ENCODE measurements around the gene MED31.
"Not testable (repeated sequence)": the region's sequence is repeated elsewhere in the genome, so short reads cannot be mapped to it uniquely, and the experiment has no call there.

MED31 gene

DNA sequence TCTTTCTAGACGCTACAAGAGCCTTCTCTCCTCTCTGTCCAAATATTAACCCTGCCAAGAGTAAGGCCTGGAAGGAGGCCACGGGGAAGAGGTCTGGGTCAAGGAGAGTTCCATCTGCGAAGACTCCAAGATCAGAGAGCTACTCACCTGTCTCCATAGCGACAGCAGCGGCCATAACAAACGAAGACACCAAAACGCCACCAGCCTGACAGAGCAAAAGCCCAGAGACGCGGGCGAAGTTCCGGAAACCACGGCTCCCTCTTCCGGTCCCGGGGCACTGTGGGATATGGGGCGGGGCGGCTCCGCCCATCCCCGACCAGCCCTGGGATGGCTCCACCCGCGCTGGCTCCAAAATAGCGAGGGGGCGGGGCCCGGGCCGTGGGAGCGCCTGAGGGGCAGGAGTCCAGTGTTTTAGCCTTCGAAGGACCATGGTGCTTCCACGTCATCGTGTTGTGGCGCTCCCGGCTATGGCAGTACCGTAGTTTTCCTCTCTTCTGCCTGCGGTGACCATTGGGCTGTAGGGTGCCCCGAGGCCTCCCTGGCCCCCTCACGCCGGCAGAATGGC, at the start of gene MED31, which contains the start of gene C17orf100:
Gene MED31 (minus strand): TSS at position 252 of the 565 bp plus-strand sequence. CDS start 77 bp downstream, at position 175.
Gene C17orf100 (plus strand): TSS at position 409 of the 565 bp plus-strand sequence. CDS start 152 bp downstream, at position 561.
- DNase-seq = peak; percentile 34

GRCh38 chr17:6700948-6701307, 49.5 kb upstream of the MED31 start:
- no peak for DNase-seq

GRCh38 chr17:6699997-6700947, 48.9 kb upstream of the MED31 start:
- DNase-seq = no peak

- DNase-seq = no peak
These were observed 46.6 kb upstream of the MED31 start for GRCh38 chr17:6698004-6698403.

- DNase-seq = no peak
These were observed 45.5 kb upstream of the MED31 start for GRCh38 chr17:6696906-6697305.

DNA sequence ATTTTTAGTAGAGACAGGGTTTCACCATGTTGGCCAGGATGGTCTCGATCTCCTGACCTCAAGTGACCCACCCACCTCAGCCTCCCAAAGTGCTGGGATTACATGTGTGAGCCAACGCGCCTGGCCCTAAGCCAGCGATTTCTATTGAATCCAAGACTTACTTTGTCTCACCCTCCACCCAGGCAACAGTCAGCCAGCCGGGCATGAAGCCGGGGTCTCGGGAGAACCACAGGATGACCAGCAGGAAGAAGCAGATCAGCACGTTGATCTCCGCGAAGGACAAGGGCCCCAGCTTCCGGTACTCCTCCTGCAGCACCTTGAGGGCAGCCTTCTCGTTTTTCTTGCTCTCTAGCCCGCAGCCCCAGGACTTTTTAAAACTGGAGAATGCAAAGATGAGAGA, 44.2 kb upstream of the MED31 start:
- no peak for DNase-seq

DNA sequence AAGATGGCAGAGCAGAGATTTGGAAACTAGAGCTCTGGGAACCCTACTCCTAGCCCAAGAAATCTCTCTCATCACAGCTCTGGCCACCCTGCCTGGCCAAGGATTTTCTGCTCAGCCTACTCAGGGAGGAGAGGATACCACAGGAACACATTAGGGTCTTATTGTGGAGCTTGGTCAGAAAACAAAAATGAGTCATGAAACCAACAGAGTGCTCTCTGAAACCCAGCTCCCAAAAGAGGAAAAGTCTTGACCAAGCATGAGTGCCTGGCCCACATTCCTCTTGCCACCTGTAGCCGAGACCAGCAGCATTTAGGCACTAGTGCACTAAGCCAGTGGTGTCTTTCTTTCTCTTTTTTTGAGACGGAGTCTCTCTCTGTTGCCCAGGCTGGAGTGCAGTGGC, 43.6 kb upstream of the MED31 start:
- no peak for DNase-seq

- not testable (repeated sequence) for DNase-seq
These were observed 40.6 kb upstream of the MED31 start for GRCh38 chr17:6691958-6692357.

DNA sequence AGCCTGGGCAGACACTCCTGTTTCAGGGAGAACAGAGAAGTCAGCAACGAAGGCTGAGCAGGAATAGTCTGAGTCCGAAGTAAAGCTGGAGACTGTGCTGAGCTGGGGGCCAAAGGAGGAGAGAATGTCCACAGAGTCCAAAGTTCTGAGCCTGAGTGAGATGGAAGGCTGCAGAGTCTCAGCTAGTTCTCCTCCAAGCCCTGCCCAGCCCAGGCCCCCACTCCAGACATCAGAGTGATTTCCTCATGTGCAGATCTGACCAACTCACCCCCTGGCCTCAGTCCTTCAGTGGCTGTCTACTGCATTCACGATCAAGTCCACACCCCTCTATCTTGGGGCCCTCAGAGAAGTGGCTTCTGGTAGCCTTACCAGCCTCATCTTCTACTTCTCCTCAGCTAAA, 40.1 kb upstream of the MED31 start:
- DNase-seq = no peak

DNA sequence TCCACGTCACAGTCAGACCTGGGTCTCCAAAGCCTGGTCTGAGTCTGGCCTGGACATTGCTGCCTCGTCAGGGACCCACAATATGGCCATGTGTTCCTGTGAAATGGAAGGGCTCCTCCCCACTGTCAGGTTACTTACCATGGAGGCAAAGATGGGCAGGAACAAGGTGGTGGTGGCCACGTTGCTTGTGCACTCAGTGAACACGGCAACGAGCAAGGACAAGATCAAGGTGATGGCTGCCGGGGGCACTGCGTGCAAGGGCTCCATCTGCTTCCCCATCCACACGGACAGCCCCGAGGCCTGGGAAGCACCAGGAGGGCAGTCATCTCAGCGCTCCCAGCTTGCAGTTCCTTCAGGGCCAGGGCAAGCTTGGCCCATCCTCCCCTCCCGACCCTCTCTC, 39.2 kb upstream of the MED31 start:
- DNase-seq = no peak

GRCh38 chr17:6688944-6689343, 37.5 kb upstream of the MED31 start:
- DNase-seq = no peak

GRCh38 chr17:6686026-6686425, 34.6 kb upstream of the MED31 start:
- no peak for DNase-seq

DNA sequence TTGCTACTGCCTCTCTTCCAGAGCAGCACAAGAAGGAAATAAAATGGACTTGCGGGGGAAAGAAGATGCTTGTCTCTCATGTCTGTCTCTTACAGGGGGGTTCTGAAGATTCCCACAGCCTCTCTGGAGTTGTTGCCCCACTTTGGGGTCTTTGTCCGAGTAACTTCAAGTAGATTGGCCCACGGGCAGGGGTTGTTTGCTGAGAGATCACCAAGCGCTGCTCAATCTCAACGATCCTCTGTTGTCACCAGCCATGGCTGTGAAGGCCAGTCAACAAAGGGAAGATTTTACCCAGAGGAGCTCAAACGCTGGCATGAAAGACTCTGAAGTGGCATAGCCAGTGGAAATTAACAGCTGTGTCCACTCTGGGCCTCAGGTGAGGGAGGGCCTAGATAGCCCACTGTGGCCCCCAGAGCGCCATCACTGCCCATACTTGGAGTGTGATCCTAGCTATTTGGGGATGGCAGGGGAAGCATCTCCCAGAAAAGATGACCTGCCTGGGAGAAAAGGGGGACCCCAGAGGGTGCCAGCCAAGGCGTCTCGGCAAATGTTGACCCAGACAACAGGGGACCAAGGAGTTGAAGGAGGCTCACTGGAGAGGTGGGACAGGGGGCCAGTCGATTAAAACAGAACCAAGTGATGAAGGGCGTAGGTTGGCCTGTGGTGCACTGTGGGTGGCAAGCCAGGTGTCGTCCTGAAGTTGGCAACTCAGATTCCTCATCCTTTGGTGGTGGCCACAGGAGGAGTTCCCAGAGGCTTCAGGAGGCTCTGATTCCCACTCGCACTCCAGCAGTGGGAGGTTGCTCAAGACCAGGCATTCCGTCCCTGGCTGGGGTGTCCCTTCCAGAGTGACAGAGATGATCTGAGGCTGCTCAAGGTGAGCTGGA, 33.7 kb upstream of the MED31 start:
- DNase-seq = no peak

GRCh38 chr17:6684460-6684783, 33.0 kb upstream of the MED31 start:
- DNase-seq = no peak

DNA sequence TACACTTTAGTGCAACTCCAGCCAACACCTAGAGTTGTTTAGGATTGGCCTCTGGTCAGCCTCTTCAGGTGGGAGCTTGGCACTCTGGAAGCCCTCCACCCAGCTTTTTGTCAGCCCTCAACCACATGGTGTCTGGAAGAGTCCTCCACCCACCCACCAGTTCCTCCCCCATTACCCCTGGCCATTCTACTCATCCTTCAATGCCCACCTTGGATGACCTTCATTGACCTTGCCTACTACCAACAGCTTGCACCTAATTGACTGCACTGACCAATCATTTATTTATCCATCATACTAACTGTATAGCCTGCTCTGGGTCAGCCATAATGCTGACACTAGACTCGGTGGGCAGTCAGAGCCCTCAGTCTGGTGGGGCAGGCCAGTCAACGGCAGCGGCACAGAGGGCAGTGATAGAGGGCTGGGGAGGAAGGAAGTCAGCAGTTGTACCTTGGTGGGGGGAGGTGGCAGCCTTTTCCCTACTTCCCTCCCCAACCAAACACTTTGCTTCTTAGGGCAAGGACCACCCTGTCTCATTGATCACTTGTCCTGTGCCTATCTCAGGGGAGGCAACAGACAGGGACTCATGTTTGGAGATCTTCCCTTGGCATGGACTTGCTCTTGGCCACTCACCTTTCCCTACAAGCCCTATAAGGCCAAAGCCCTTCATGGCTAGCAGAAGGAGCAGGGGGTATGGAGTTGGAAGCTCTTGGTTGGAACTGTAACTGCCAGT, 32.5 kb upstream of the MED31 start:
- DNase-seq = no peak

DNA sequence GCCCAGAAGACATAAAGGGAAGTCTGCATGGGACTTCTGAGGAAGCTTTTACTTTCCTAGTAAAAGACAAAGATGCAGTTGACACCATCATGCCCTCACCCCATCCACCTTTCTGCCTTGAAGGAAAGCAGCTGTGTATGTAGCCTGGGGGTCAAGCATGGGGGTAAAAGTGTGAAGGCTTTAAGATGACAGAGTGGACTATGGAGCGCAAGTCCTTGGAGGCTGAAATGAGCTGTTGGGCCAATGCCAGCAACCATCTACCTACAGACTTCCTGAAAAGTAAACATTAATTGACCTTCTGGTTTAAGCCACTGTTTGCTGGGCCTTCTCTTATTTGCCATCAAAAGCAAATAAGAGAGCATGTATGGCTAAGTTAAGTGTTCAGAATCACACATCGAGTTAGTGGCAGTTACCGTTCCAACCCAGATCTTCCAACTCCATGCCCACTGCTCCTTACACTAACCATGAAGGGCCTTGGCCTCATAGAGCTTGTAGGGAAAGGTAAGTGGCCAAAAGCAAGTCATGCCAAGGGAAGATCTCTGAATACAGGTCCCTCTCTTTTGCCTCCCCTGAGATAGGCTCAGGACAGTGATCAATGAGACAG, 31.8 kb upstream of the MED31 start:
- no peak for DNase-seq

- no peak for DNase-seq
These were observed 30.9 kb upstream of the MED31 start for GRCh38 chr17:6682339-6682738.

DNA sequence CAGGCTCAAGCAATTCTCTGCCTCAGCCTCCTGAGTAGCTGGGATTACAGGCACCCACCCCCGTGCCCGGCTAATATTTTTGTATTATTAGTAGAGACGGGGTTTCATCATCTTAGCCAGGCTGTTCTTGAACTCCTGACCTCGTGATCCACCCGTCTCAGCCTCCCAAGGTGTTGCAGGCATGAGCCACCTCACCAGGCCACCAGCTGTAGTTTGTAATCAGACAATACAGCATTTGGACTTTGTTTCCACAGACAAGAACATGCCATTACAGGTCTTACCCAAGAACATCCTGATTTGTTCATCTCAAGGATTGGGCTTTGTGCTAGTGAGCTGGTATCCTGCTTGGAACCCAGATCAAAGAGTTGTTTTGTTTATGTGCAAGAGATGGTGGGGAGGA, 30.3 kb upstream of the MED31 start:
- DNase-seq = no peak

GRCh38 chr17:6681176-6681575, 29.8 kb upstream of the MED31 start:
- no peak for DNase-seq

GRCh38 chr17:6679241-6679640, 27.8 kb upstream of the MED31 start:
- DNase-seq = no peak

DNA sequence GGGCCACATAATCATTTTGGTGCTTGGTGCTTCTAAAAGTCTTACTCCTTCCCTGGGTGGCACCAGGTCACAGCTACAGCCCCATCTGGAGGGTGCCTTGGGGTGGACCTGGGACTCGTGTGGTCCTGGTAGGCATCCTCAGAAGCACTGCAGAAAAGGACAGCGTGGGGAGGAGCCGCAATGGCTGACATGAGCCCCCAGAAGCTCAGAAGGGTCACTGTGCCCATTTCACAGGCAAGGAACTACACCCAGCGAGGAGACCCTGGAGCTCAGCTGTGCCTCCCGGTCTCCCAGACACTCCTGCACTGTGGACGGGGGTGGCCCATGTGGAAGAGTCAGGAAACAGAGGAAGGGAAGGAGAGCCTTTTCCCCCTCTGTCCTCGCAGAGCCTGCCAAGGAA, 26.5 kb upstream of the MED31 start:
- no peak for DNase-seq

DNA sequence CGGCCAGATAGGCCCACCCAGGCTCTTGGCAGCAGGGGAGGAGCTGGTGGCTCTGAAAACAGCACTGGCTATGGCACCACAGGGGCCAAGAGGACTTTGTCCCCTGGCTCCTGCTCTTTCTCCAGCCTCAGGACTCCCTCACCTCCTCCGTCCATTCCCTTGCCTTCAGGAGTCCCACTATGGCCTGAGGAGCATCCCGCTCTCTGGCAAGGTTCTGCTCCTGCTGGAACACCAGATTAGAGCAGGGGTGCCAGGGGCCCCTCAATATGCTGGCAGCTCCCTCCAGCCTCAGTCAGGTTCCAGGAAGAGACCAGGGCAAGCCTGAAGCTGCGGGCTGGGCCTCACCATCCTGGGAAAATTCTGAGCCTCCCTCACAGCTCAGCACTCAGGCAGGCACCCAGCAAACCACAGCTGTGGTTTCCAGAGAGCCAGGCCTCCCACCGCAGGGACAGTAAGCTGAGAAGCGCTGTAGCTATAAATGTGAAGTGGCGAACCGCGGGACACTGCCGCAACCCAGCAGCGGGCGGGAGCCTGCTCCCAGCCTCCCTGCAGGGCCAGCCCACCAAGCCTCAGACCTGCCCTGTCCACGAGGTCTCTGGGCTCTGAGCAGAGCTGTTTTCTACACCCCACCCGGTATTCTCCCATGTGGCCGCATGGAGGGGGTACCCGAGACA, 25.9 kb upstream of the MED31 start:
- DNase-seq = no peak
